Measurements from ENCODE around the gene FSD2. TPM values are rescaled to one million over a fixed set of nuclear protein-coding genes. Genes with fewer than 3 reads are reported as not detected.

The FSD2 gene
- total RNA-seq, 4 donors from 2014 or later: not detected

GRCh38 chr15:82851981-82852511 lies 46.2 kb upstream of the FSD2 start:
- TF ChIP-seq EP300 (IDR thresholded peaks at IDR 0.05; ENCODE audit: low read depth) (no peak), POLR2A (IDR thresholded peaks at IDR 0.05) (no peak), CTCF (IDR thresholded peaks at IDR 0.05) (no peak), POLR2AphosphoS5 (IDR thresholded peaks at IDR 0.05) (no peak)
- no peak for DNase-seq
- Histone ChIP-seq H3K9me3 (no peaks in the 10 kb centered on the region), H3K27me3 (no peaks in the 10 kb centered on the region), H3K4me3 (no peak overlapping the region), H3K4me1 (peaks cover 0 to 11% (median 4%) of the 10 kb centered on the region in 4 donors), H3K36me3 (no peaks in the 10 kb centered on the region), H3K27ac (no peak overlapping the region)
- in situ Hi-C loops (cut with MboI; ENCODE audit: low pct_ligation_motif_present in 1 of 4, low pct_unique_long_range_greater_than_20kb in 1 of 4, low sequenced_read_pairs in 3 of 4) (loop anchor here in 2 of 4 donors (10.0 to 25.0 kb wide), 2 partner anchors 110 to 153 kb away; partner anchors contain the start of gene HOMER2 (in 1 of the 2)), intact Hi-C loops (cut with DNase I; ENCODE audit: low total_unique reads) (loop anchor here (10.0 kb wide), 1 partner anchor 143 kb away; no protein-coding TSS in a partner anchor)
- 87% methylated on average over 5 to 9 of the region's 9 CpGs for WGBS, 2 donors (ENCODE audit: low coverage in 1 of 2)

- no peak for TF ChIP-seq POLR2AphosphoS5 (IDR thresholded peaks at IDR 0.05)
- DNase-seq: no peak
- Histone ChIP-seq H3K4me1 (peaks cover 0 to 11% (median 4%) of the 10 kb centered on the region in 4 donors), H3K9me3 (no peaks in the 10 kb centered on the region), H3K4me3 (no peak overlapping the region), H3K36me3 (no peaks in the 10 kb centered on the region), H3K27ac (no peak overlapping the region), H3K27me3 (no peaks in the 10 kb centered on the region)
- 95 to 100% methylated on average over 1 to 14 of the region's 14 CpGs for WGBS, 2 donors (ENCODE audit: low coverage in 1 of 2)
- intact Hi-C loops (cut with DNase I; ENCODE audit: low total_unique reads): loop anchor here (10.0 kb wide), 1 partner anchor 143 kb away; no protein-coding TSS in a partner anchor
- in situ Hi-C loops (cut with MboI; ENCODE audit: low pct_ligation_motif_present in 1 of 4, low pct_unique_long_range_greater_than_20kb in 1 of 4, low sequenced_read_pairs in 3 of 4): loop anchor here in 2 of 4 donors (10.0 to 25.0 kb wide), 2 partner anchors 111 to 153 kb away; partner anchors contain the start of gene HOMER2 (in 1 of the 2)
These were observed 45.5 kb upstream of the FSD2 start for GRCh38 chr15:82851306-82851850.

GRCh38 chr15:82850731-82851130 lies 44.9 kb upstream of the FSD2 start:
- no peaks in the 10 kb centered on the region for H3K36me3 ChIP-seq
- TF ChIP-seq POLR2AphosphoS5 (IDR thresholded peaks at IDR 0.05) (no peak), POLR2A (IDR thresholded peaks at IDR 0.05) (no peak)
- in situ Hi-C loops (cut with MboI; ENCODE audit: low pct_ligation_motif_present in 1 of 4, low pct_unique_long_range_greater_than_20kb in 1 of 4, low sequenced_read_pairs in 3 of 4): loop anchor here in 2 of 4 donors (10.0 to 25.0 kb wide), 2 partner anchors 112 to 154 kb away; partner anchors contain the start of gene HOMER2 (in 1 of the 2)
- no peak overlapping the region for H3K27ac ChIP-seq
- H3K9me3 ChIP-seq: no peaks in the 10 kb centered on the region
- DNase-seq: no peak
- no peak overlapping the region for H3K4me3 ChIP-seq
- H3K27me3 ChIP-seq: no peaks in the 10 kb centered on the region
- WGBS, 2 donors (ENCODE audit: low coverage in 1 of 2): 70 to 100% methylated on average over 1 to 7 of the region's 7 CpGs
- H3K4me1 ChIP-seq: peaks cover 0 to 11% (median 4%) of the 10 kb centered on the region in 4 donors
- intact Hi-C loops (cut with DNase I; ENCODE audit: low total_unique reads): loop anchor here (10.0 kb wide), 1 partner anchor 144 kb away; no protein-coding TSS in a partner anchor

GRCh38 chr15:82849556-82850512 lies 44.0 kb upstream of the FSD2 start:
- peak; percentile 81 for DNase-seq
- Histone ChIP-seq H3K36me3 (no peaks in the 10 kb centered on the region), H3K9me3 (no peaks in the 10 kb centered on the region), H3K27ac (peak overlapping the region in 3 of 4 donors; percentile 10 to 42 (median 18)), H3K27me3 (no peaks in the 10 kb centered on the region), H3K4me1 (peaks cover 0 to 11% (median 4%) of the 10 kb centered on the region in 4 donors), H3K4me3 (no peak overlapping the region)
- intact Hi-C loops (cut with DNase I; ENCODE audit: low total_unique reads): loop anchor here (10.0 kb wide), 1 partner anchor 145 kb away; no protein-coding TSS in a partner anchor
- 31 to 57% methylated on average over 1 to 23 of the region's 23 CpGs for WGBS, 2 donors (ENCODE audit: low coverage in 1 of 2)
- TF ChIP-seq POLR2AphosphoS5 (IDR thresholded peaks at IDR 0.05) (no peak), CTCF (IDR thresholded peaks at IDR 0.05) (peak; percentile 59 to 77 (median 65)), EP300 (IDR thresholded peaks at IDR 0.05; ENCODE audit: low read depth) (no peak), POLR2A (IDR thresholded peaks at IDR 0.05) (no peak)
- in situ Hi-C loops (cut with MboI; ENCODE audit: low pct_ligation_motif_present in 1 of 4, low pct_unique_long_range_greater_than_20kb in 1 of 4, low sequenced_read_pairs in 3 of 4): loop anchor here in 2 of 4 donors (10.0 to 25.0 kb wide), 3 partner anchors 112 to 162 kb away; partner anchors contain the start of genes C15orf40 (in 1 of the 2) and HOMER2 (in 1 of the 2)

All from transverse colon (tissue), 4 donors.